ENCODE measurements around the gene NR2F2.

DNA sequence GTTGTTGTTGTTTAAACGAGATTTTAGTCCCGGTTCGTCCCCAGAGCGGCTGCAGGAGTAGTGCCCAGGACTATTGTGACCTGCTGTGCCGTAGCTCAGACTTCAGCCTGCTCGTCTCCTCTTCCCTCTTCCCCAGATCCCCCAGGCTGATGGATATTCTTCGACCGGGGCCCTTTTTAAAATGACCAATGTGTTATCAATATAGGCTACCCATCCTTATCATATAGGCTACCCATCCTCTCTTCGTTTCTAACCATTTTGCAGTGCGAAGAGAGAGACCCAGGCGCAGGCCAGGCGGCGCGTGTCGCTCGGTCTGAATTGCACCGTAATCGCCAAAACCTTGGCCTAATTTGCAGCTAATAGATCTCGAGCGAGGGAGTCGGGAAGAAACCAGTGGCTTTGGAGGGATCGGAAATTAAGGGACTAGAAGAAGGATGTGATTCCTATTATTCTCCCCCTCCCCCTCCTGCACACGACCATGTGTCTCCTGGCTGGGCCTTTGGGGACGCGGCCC lies 23.0 kb downstream of the NR2F2 start:
- TF ChIP-seq FOXK2 (IDR thresholded peaks at IDR 0.05) (no peak), ELF4 (IDR thresholded peaks at IDR 0.05) (no peak), HDGF (IDR thresholded peaks at IDR 0.05; ENCODE audit: borderline replicate concordance) (no peak), SP1 (IDR thresholded peaks at IDR 0.05) (no peak), SUZ12 (IDR thresholded peaks at IDR 0.05) (no peak), BHLHE40 (IDR thresholded peaks at IDR 0.05; ENCODE audit: borderline replicate concordance) (no peak)
- TF ChIP-seq, protein P1, sequence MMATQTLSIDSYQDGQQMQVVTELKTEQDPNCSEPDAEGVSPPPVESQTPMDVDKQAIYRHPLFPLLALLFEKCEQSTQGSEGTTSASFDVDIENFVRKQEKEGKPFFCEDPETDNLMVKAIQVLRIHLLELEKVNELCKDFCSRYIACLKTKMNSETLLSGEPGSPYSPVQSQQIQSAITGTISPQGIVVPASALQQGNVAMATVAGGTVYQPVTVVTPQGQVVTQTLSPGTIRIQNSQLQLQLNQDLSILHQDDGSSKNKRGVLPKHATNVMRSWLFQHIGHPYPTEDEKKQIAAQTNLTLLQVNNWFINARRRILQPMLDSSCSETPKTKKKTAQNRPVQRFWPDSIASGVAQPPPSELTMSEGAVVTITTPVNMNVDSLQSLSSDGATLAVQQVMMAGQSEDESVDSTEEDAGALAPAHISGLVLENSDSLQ (IDR thresholded peaks at IDR 0.05) = no peak
